IPS-18c (cell line): ENCODE results near the gene ERGIC1.
"Not testable (repeated sequence)": the region's sequence is repeated elsewhere in the genome, so short reads cannot be mapped to it uniquely, and the experiment has no call there.

Experiments
- H3K4me3 ChIP-seq: 2 replicates; pipeline ENCODE4 v1.7.0; 2013; ENCODE audit warnings: low read depth, mild to moderate bottlenecking, low read length, moderate library complexity; ENCODE audit not compliant: insufficient read depth
- H3K9me3 ChIP-seq: one replicate; pipeline ENCODE4 v1.6.1; 2013; ENCODE audit warnings: mild to moderate bottlenecking, low read length, moderate library complexity; ENCODE audit not compliant: control insufficient read depth, insufficient read depth

The ERGIC1 gene

DNA sequence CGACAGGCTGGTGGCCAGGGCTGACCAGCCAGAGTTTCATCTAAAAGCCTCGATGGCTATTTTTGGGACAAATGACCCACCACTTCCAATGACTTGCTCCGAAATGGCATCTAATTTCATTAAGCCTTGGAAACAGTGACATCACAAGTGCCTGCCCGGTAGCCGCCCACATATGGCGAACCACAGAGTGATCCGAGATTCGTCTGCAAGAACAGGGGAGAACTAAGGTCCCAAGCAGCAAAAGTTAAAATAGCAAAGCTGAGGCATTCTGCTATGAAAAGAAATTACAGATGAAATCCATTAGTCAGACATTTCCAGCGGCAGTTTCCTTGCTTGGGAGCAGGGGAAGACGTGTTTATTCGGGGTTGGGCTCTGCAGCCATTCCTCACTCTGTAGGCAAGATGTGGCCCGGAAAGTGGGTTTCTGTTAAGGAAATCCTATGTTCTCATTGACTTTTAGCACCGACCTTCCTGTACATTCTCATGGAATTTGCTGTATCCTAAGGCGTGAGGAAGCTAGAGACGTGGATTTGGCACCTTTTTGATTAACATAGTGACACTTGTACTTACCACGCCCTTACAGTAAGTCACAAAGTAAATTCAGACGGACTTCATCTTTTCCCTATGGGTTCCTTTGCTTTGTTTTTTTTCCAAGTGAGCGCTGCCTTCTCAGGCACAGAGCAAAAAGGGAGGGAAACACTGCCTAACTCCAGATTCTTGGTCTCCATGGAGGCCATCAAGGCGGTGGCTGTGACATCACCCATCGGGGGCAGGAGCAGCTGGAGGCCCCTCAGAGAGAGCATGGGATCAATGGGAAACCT is 45.1 kb downstream of the ERGIC1 start:
- no peak overlapping the region for H3K4me3 ChIP-seq
- H3K9me3 ChIP-seq = peaks cover 11% of the 10 kb centered on the region

DNA sequence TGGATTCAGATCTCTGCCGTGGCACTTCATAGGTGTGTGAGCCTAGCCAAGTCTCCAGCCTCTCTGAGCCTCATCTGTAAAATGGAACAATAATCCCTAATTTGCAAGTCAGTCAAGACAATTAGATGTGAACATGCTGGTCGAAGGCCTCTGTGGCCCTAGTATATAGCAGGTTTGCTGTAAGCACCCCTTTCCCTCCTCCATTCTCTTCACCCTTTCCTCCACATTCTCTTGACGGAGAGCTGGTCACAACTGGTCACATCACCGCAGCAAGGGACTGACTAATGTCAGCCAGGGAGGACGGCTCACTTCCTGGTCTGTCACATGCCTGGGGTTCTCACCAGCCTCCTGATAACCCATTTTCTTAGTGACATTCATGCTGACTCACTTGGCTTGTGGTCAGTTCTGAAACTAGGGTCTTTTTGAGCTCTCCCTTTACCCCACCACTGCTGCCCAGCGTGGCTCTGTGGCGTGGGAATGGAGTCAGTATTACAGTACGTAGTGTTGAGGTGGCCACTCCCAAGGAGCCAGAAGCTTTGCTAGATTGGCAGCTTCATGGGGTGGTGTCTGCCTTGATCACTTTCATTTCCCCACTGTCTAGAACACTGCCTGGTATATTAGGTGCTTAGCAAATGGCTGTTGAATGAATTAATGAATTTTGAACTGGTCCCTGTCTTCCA is 47.8 kb downstream of the ERGIC1 start:
- Histone ChIP-seq H3K4me3 (no peak overlapping the region), H3K9me3 (peaks cover 11% of the 10 kb centered on the region)

DNA sequence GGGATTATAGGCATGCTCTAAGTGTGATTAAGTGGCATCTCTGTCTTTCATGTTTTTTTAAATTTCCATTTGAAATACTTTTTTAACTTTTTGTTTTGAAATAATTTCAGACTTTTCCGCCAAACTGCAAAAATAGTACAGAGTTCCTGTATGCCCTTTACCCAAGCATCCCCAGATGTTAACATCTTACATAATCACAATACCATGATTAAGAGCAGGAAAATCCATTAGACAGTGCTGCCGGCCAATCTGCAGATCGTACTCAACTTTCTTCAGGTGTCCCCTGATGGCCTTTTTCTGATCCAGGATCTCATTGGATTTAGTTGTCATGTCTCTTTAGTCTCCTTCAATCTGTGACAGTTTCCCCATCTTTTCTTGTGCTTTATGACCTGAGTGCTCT is 49.0 kb downstream of the ERGIC1 start:
- H3K4me3 ChIP-seq = no peak overlapping the region

DNA sequence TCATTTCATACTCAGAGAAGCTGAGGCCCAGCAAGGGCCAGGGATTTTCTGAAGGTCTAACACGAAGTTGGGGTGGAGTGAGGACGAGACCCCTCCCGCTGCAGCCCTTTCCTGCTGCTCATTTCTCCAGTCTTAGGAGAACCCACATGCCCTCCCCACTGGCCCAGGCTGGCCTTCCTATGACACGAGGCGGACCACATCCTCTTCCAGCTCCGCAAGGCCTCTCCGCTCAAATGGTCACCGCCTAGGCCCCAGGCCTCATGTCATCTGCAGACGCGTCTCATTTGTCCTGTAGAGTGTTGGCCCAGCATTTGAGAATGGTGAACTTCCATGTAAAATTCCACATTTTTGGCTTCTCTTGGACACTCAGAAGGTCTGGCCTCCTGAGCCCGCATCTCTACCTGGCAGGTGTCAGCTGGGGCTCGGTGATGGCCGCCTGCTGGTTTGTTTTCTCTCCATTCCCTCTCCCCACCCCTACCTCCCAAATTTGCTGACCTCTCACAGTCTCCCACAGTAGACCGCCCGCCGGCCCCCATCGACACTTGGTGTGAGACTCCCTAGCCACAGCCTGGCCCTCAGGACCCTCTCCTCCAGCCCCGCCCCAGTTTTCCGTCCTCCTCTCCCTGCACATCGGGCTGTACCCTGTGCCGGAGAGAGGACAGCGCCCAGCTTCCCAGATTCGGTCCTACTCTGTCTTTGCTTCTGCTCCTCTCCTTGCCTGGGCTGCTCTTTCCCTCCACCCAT is 51.7 kb downstream of the ERGIC1 start:
- peaks cover 11% of the 10 kb centered on the region for H3K9me3 ChIP-seq
- no peak overlapping the region for H3K4me3 ChIP-seq

More for the DNA sequence above, 49.0 kb downstream of the ERGIC1 start:
- H3K9me3 ChIP-seq = peaks cover 11% of the 10 kb centered on the region

DNA sequence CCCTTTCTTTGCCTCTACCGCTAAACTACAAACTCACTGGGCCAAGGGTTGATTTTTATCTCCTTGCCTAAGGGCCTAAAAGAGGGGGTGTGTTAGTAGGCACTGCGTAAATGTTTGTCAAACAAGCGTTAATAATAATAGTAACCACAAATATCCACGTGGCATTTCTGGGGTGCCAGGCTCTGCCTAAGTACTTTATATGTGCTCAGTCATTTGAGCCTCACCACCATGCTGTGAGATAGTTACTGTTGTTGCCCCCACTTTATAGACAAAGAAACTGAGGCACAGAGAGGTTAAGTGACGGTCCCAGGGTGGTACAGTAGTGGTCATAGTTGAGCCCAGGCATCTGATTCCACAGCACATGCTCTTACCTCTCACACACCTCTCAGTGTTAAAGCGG is 52.4 kb downstream of the ERGIC1 start:
- Histone ChIP-seq H3K9me3 (peaks cover 11% of the 10 kb centered on the region), H3K4me3 (no peak overlapping the region)

DNA sequence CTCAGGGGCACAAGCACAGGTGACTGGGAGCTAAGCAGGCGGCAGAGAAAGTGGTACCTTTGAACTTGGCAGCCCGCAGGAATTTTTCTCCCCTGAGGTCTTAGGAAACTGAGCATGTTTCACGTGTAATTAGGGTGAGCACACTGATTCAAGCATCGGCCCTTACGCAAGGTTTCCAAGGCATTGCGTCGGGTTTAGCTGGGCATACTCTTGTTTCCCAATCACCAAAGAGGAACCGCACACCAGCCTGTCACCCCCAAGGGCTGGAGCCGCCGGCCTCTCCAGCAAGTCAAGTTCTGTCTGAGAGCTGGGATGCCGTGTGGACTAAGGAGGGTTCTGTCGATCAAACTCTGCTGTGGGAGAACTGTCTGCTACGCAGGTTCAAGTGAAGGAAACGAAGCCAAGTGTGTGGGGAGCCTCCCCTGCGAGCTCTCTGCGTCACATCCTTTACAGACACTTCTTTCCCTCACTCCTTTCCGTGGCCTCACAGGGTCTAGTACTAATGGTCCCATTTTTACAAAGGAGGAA is 53.0 kb downstream of the ERGIC1 start:
- Histone ChIP-seq H3K9me3 (peaks cover 7% of the 10 kb centered on the region), H3K4me3 (no peak overlapping the region)

DNA sequence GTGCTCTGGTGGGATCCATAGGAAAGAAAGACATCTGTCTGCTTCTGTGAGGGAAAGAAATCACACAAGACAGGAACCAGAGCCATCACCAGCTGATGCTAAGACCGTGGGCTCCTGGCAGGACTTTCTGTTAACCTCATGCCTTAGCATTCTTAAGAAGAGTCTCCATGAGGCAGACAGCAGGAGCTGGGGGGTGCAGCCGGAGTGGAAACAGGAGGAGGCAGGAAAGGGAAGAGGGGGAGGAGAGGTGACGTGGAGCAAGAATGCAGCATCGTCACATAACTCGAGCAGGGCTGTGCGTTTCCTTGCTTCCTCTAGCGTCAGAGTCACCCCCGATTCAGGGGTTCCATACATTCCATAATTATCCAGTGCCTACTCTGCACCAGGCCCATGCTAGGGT is 53.6 kb downstream of the ERGIC1 start:
- H3K4me3 ChIP-seq = no peak overlapping the region
- peaks cover 5% of the 10 kb centered on the region for H3K9me3 ChIP-seq

DNA sequence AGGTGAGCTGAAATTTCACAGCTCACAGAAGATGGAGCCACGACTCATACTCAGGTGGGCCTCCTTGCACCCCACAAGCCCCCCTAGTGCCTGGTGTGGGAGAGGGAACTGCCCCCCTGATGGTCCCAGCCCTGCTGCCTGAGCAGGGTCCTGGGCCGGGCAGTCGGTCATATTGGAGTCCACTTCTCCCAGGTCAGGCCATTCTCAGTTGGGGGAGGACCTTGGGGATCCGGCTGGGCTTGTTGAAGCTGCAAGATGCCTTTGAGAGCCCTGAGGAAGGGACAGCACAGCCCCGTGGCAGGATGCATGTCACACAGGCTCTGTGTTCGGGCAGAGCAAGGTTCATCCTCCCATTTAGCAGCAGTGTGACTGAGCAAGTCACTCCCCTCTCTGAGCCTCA is 56.6 kb downstream of the ERGIC1 start:
- no peak overlapping the region for H3K4me3 ChIP-seq

DNA sequence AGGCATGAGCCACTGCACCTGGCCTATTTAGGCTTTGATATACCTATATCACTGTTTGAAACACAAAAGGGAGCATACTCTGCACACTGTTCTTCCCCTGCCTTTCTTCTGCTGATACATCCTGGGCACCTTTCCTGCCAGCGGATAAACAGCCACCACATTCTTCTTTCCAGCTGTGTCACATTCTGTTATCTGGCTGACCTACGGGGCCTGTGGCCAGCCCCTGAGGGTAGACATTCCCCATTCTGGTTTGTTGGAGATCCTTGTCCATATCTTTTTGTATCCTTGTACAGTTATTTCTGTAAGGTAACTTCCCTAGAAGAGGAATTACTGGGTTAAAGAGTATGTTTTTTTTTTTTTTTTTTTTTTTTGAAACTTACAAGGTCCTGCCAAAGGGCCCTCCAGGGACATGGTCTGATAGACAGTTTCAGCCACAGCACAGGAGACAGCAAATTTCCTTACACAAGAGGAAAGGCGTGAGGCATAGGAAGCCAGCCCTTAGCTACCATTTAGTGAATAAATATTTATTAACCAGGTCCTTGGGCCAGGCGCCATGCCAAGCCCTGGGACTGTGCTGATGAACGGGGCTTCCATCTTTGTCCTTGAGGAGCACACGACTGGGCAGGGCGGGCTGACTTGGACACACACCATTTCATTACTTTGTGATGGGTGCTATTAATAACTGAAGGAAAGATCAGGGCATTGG is 57.8 kb downstream of the ERGIC1 start:
- Histone ChIP-seq H3K9me3 (no peaks in the 10 kb centered on the region), H3K4me3 (no peak overlapping the region)

More for the DNA sequence above, 56.6 kb downstream of the ERGIC1 start:
- no peaks in the 10 kb centered on the region for H3K9me3 ChIP-seq

DNA sequence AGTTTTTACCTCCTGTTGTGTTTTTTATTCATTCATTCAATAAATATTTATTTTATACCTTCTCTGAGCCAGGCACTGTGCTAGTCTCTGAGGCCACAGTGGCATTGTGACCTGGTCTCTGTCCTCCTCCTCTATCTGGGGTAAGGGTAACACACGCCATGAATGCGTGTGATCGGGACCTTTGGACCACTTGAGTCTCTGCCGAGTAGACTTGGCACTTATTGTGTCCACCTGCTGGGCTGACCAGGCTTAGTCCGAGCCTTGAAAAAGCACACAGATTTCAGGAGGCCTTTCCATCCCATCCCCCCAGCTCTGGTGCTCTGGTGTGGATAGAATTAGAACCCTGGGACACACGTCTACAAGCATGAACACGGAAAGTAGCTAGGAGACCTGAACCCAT is 58.7 kb downstream of the ERGIC1 start:
- peaks cover 2% of the 10 kb centered on the region for H3K9me3 ChIP-seq
- no peak overlapping the region for H3K4me3 ChIP-seq

DNA sequence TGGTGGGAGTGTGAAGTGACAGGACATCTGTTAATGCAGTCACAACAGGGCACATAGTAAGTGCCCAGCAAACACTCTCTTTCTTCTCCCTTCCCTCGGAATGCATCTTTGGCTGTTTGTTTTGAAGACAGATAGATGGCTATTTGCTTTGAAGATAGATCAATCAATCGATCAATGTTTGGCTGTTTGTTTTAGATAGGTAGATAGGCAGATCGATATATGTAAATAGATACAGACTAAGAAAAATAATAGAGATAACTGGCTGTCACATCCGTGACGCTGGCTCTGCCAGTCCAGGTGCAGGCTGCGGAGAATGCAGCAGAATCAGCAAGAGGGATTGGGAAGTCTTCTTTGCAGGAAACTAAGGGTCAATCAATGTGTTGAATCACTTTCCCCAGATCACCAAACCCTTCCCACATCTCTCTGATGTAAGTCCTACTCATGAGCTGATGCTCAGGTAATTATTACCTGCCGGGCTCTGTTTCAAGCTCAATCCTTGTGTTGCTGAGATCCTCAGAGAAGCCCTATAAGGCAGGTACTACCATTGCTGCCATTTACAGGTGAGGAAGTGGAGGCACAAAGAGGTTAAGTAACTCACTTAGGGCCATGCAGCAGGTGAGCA is 60.8 kb downstream of the ERGIC1 start:
- H3K9me3 ChIP-seq = peaks cover 2% of the 10 kb centered on the region
- no peak overlapping the region for H3K4me3 ChIP-seq

DNA sequence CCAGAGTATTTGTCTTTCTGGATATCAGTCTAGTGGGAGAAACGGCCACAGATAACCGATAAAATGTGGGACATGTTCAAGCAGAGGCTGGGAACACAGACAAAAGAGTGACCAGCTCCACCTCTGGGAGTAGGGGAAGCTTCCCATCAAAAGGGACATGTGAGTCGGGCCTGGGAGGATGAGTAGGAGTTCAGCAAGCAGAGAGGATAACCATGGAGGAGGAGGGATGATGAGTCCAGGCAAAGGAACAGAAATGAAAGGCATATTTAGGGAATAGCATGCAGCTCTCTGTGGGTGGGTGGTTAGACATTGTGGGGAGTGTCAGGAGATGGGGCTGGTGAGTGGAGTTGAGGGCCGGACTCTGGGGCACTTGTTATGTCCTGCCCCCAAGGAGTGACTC is 61.5 kb downstream of the ERGIC1 start:
- peaks cover 2% of the 10 kb centered on the region for H3K9me3 ChIP-seq
- no peak overlapping the region for H3K4me3 ChIP-seq

DNA sequence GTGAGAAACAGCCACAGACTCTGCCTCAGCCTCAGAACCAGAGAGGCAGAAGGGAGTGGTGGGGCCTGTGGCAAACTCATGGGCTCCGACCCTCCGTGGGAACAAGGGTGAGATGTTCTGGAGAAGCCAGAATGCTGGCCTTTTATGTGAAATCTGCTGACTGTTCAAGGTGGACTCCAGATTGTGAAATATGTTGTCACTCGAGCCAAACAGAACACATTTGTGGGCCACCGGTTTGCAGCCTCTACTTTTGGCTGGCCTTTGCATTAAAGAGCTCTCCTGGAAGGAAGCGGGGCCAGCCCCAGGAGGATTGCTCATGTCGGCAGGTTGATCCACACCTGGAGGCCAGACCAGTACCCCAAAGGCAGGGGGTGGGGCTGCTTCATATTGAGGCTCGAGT is 62.4 kb downstream of the ERGIC1 start:
- Histone ChIP-seq H3K4me3 (no peak overlapping the region), H3K9me3 (peaks cover 2% of the 10 kb centered on the region)

DNA sequence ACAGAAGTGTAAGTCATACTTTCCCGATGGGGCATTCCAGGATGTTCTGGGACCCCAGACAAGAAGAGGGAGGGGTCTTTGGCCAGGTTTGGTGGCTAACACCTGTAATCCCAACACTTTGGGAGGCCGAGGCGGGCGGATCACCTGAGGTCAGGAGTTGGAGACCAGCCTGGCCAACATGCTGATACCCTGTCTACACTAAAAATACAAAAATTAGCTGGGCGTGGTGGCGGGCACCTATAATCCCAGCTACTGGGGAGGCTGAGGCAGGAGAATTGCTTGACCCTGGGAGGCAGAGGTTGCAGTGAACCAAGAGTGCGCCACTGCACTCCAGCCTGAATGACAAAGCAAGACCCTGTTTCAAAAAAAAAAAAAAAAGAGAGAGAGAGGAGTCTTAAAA is 63.0 kb downstream of the ERGIC1 start:
- H3K4me3 ChIP-seq, H3K9me3 ChIP-seq: not testable (repeated sequence)

DNA sequence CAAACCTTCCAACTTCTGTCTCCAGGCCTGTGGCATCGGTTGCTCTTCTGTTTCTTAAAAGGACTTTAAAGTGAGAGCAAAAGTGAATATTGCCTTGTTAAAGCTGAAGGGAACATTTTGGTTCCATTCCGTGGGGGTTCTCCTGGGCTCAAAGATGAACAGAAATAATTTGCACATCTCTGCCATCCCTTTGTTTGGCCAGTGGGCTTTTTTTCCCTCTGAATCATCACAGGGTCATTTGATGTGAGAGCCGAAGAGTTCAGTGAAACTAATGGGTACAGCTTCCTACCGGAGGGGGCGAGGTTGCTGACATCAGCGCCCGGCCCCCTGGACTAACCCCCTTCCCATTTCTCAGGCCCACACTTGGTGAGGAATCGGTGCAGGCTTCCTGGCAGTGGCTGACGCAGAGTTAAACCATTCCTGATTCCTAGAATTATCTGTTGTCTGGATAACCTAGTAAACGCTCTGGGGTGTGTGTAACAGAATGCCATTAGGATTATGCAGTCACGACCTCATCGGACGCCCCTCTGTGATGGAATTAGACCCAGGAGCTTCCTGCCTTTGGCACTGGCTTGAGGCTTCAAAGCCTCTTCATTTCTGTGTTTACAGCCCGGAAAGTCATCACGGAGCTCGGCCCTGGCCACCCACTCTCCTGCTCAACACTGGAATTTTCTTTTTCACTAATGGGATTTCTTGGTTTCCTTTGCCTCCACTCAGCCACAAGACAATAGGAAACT is 63.6 kb downstream of the ERGIC1 start:
- H3K4me3 ChIP-seq = no peak overlapping the region
- peaks cover 2% of the 10 kb centered on the region for H3K9me3 ChIP-seq

DNA sequence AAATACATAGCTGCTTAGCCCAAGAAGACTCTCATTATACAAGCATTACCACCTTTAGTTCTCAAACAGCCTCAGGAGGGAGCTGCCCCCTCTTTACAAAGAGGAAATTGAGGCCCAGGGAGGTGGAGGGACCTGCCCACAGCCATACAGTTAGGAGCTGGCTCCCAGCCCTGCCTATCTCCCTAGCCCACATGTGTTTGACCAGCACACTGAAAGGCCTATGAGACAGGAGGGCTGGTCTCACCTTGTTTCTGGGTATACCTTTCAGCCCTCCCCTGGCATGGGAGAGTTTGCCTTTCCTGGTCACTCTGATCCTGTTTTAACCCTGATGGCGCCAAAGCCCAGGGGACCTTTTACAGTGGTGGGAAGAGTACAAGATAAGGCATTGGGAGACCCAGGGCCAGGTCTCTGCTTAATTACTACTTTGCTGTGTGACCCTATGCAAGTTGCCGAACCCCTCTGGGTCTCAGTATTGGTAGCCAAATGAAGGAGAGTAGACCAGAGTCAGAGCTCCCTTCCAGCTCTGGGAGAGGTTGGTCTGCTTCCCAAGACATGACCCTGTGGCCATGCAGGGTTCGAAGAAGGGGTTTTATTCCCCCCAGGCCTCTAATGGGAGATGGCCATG is 64.3 kb downstream of the ERGIC1 start:
- Histone ChIP-seq H3K9me3 (peaks cover 2% of the 10 kb centered on the region), H3K4me3 (no peak overlapping the region)
